Keratinocyte (primary cell): ENCODE results near the gene GNB1.

Experiments used
- CTCF ChIP-seq, 3 experiments: IDR thresholded peaks in 1 of 3; conservative IDR thresholded peaks in 1 of 3; optimal IDR thresholded peaks in 1 of 3; 2 replicates in 2 of 3; 3 replicates in 1 of 3; pipeline versions ENCODE3 to v1.5.1; 2011; ENCODE audit warnings: low read length in 3 of 3, mild to moderate bottlenecking in 3 of 3, moderate library complexity in 2 of 3, control low read depth in 1 of 3, inconsistent platforms in 1 of 3; ENCODE audit not compliant: insufficient read depth in 2 of 3; ENCODE audit errors: extremely low read depth in 1 of 3
- EZH2 ChIP-seq: IDR thresholded peaks from one replicate; pipeline ENCODE4 v1.6.1; 2012; ENCODE audit warnings: inconsistent platforms, mild to moderate bottlenecking, low read length, moderate library complexity

- TF ChIP-seq CTCF (optimal IDR thresholded peaks at IDR 0.05 in 1 of 3, IDR thresholded peaks at IDR 0.05 in 1 of 3, conservative IDR thresholded peaks at IDR 0.05 in 1 of 3; ENCODE audit: extremely low read depth in 1 of 3, insufficient read depth in 2 of 3, low read length in 3 of 3) (no peak), EZH2 (no peak)
Measured at GRCh38 chr1:1797731-1798341, 93.1 kb downstream of the GNB1 start.
